ENCODE measurements around the gene CAPN8.

- TF ChIP-seq CTCF (IDR thresholded peaks at IDR 0.05; ENCODE audit: borderline replicate concordance, extremely low read depth, low read length, poor library complexity, severe bottlenecking), result no peak
- no peak for TF ChIP-seq EZH2 (IDR thresholded peaks at IDR 0.05; ENCODE audit: borderline replicate concordance, low read depth, low read length, severe bottlenecking)
Observed at GRCh38 chr1:223708001-223708359, 42.5 kb upstream of the CAPN8 start.

Measured in DND-41 (cell line).